ENCODE data around the gene RANBP9.

RANBP9 gene

GRCh38 chr6:13671548-13672127 is 40.0 kb downstream of the RANBP9 start:
- peak; percentile 34 for DNase-seq (ENCODE audit: low read depth)
- H3K4me3 ChIP-seq (ENCODE audit: low read depth, low read length), result no peak overlapping the region
- TF ChIP-seq POLR2A (IDR thresholded peaks at IDR 0.05; ENCODE audit: extremely low read depth, insufficient read length), result no peak
- no peak for TF ChIP-seq CTCF (IDR thresholded peaks at IDR 0.05; ENCODE audit: low read depth, low read length)
- no peak for TF ChIP-seq MYC (IDR thresholded peaks at IDR 0.05; ENCODE audit: low read depth, low read length)
- no peak for TF ChIP-seq MAX (IDR thresholded peaks at IDR 0.05; ENCODE audit: low read depth, low read length)

- no peak for DNase-seq (ENCODE audit: low read depth)
- no peak for TF ChIP-seq CTCF (IDR thresholded peaks at IDR 0.05; ENCODE audit: low read depth, low read length)
- no peak for TF ChIP-seq MYC (IDR thresholded peaks at IDR 0.05; ENCODE audit: low read depth, low read length)
- TF ChIP-seq POLR2A (IDR thresholded peaks at IDR 0.05; ENCODE audit: extremely low read depth, insufficient read length), result no peak
- no peak for TF ChIP-seq MAX (IDR thresholded peaks at IDR 0.05; ENCODE audit: low read depth, low read length)
- no peak overlapping the region for H3K4me3 ChIP-seq (ENCODE audit: low read depth, low read length)
These were observed 42.2 kb downstream of the RANBP9 start for GRCh38 chr6:13669476-13669875.

- no peak overlapping the region for H3K4me3 ChIP-seq (ENCODE audit: low read depth, low read length)
- no peak for TF ChIP-seq MYC (IDR thresholded peaks at IDR 0.05; ENCODE audit: low read depth, low read length)
- TF ChIP-seq MAX (IDR thresholded peaks at IDR 0.05; ENCODE audit: low read depth, low read length), result no peak
- TF ChIP-seq CTCF (IDR thresholded peaks at IDR 0.05; ENCODE audit: low read depth, low read length), result no peak
- TF ChIP-seq POLR2A (IDR thresholded peaks at IDR 0.05; ENCODE audit: extremely low read depth, insufficient read length), result no peak
- peak; percentile 30 for DNase-seq (ENCODE audit: low read depth)
These were observed 43.2 kb downstream of the RANBP9 start for GRCh38 chr6:13668291-13668928.

GRCh38 chr6:13667655-13668054 is 44.0 kb downstream of the RANBP9 start:
- peak; percentile 32 for DNase-seq (ENCODE audit: low read depth)
- TF ChIP-seq MYC (IDR thresholded peaks at IDR 0.05; ENCODE audit: low read depth, low read length), result 0 out of 2 replicates have a peak, but pooled peaks have one; percentile 8
- no peak for TF ChIP-seq CTCF (IDR thresholded peaks at IDR 0.05; ENCODE audit: low read depth, low read length)
- H3K4me3 ChIP-seq (ENCODE audit: low read depth, low read length), result no peak overlapping the region

GRCh38 chr6:13666194-13667105 is 45.2 kb downstream of the RANBP9 start:
- DNase-seq (ENCODE audit: low read depth), result no peak
- TF ChIP-seq POLR2A (IDR thresholded peaks at IDR 0.05; ENCODE audit: extremely low read depth, insufficient read length) (no peak), CTCF (IDR thresholded peaks at IDR 0.05; ENCODE audit: low read depth, low read length) (no peak), MYC (IDR thresholded peaks at IDR 0.05; ENCODE audit: low read depth, low read length) (no peak), MAX (IDR thresholded peaks at IDR 0.05; ENCODE audit: low read depth, low read length) (no peak)
- H3K4me3 ChIP-seq (ENCODE audit: low read depth, low read length), result no peak overlapping the region
